Measurements from ENCODE around the gene DNAJC5G. TPM values are rescaled to one million over a fixed set of nuclear protein-coding genes. Genes with fewer than 3 reads are reported as not detected.
"Not testable (repeated sequence)": the region's sequence is repeated elsewhere in the genome, so short reads cannot be mapped to it uniquely, and the experiment has no call there.

DNAJC5G gene
- total and polyA plus RNA-seq, 11 donors = 0.11 to 3.3 (median 1.2) TPM

DNA sequence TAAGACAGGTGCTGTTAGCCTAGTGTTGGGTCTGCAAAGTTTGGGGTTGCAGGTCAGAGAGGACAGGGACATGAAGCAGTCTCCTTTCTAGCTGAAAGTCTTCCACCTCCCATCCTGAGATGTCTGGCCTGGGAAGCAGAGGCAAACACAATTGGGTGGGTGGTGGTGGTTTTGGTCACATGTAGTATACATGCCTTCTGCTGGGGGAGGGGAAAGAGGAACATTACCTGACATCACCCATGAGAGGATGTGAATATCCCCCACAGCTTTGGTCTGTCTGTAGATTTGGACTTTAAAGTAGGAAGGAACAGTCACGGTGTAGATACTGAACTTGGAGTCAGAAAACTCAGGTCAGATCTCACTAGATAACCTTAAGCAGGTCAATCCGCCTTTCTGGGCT, 4.6 kb upstream of the DNAJC5G start:
- no peaks in the 10 kb centered on the region for H3K36me3 ChIP-seq
- WGBS, 4 donors = 50 to 70% (median 55%) methylated on average over 2 of the region's 2 CpGs
- H3K9me3 ChIP-seq = no peaks in the 10 kb centered on the region
- intact Hi-C loops (cut with DNase I) = loop anchor here in 2 of 10 donors (10.0 kb wide), 2 partner anchors 306 to 316 kb away; no protein-coding TSS in a partner anchor
- peak overlapping the region in 9 of 12 donors; percentile 62 to 91 (median 76) for H3K27ac ChIP-seq
- no peak overlapping the region for H3K4me3 ChIP-seq
- TF ChIP-seq, protein P1, sequence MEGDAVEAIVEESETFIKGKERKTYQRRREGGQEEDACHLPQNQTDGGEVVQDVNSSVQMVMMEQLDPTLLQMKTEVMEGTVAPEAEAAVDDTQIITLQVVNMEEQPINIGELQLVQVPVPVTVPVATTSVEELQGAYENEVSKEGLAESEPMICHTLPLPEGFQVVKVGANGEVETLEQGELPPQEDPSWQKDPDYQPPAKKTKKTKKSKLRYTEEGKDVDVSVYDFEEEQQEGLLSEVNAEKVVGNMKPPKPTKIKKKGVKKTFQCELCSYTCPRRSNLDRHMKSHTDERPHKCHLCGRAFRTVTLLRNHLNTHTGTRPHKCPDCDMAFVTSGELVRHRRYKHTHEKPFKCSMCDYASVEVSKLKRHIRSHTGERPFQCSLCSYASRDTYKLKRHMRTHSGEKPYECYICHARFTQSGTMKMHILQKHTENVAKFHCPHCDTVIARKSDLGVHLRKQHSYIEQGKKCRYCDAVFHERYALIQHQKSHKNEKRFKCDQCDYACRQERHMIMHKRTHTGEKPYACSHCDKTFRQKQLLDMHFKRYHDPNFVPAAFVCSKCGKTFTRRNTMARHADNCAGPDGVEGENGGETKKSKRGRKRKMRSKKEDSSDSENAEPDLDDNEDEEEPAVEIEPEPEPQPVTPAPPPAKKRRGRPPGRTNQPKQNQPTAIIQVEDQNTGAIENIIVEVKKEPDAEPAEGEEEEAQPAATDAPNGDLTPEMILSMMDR (IDR thresholded peaks at IDR 0.05) = no peak
- TF ChIP-seq POLR2A (IDR thresholded peaks at IDR 0.05) = no peak
- ATAC-seq (no peak), DNase-seq (no peak)
- peaks cover 0 to 38% (median 5%) of the 10 kb centered on the region in 12 donors for H3K4me1 ChIP-seq
- H3K27me3 ChIP-seq = peaks cover 0 to 19% (median 0%) of the 10 kb centered on the region in 9 donors

DNA sequence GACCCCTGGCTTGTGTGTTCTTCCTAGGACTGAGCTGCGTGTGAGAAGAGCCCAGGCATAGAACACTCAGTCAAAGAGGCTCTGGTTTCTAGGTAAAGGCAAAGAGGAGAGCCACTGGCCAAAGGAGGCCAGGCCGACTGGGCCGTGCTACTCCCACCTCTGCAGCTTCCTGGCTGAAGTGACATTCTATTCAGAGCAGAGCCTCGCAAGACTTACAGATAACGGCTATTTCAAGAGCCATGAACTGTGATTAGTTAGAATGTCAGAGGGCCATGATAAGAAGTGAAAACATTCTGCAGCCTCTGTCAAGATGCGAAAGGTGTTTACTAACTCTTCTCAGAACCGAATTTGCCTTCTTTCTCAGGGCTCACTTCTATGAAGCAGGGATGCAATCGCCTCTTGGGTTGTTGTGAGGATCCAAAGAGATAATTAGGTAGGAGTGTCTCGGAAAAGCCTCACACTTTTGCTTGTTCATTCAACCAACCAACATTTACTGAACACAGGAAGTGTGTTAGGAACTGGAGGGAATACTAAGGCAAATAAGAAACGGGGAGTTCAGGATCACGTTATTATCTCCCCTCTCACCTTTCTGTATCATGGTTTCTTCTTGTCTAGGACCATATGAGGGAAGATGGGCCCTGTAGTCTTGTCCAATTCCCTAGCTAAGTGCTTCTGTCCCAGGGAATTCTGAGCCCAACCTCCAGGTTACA, 3.4 kb upstream of the DNAJC5G start:
- peak in 1 of 2 donors; percentile 32 for TF ChIP-seq POLR2A (IDR thresholded peaks at IDR 0.05)
- TF ChIP-seq, protein P1 (IDR thresholded peaks at IDR 0.05) = no peak
- peak overlapping the region; percentile 62 to 91 (median 77) for H3K27ac ChIP-seq
- H3K4me3 ChIP-seq = no peak overlapping the region
- ATAC-seq (peak; percentile 87 to 95 (median 93)), DNase-seq (peak in 3 of 5 donors; percentile 64 to 69 (median 66))
- H3K36me3 ChIP-seq = no peaks in the 10 kb centered on the region
- peaks cover 0 to 38% (median 5%) of the 10 kb centered on the region in 12 donors for H3K4me1 ChIP-seq
- peaks cover 0 to 11% (median 0%) of the 10 kb centered on the region in 9 donors for H3K27me3 ChIP-seq
- WGBS, 4 donors = 20 to 30% (median 26%) methylated on average over 11 of the region's 11 CpGs
- intact Hi-C loops (cut with DNase I) = loop anchor here in 2 of 10 donors (10.0 kb wide), 2 partner anchors 307 to 317 kb away; no protein-coding TSS in a partner anchor
- no peaks in the 10 kb centered on the region for H3K9me3 ChIP-seq

DNA sequence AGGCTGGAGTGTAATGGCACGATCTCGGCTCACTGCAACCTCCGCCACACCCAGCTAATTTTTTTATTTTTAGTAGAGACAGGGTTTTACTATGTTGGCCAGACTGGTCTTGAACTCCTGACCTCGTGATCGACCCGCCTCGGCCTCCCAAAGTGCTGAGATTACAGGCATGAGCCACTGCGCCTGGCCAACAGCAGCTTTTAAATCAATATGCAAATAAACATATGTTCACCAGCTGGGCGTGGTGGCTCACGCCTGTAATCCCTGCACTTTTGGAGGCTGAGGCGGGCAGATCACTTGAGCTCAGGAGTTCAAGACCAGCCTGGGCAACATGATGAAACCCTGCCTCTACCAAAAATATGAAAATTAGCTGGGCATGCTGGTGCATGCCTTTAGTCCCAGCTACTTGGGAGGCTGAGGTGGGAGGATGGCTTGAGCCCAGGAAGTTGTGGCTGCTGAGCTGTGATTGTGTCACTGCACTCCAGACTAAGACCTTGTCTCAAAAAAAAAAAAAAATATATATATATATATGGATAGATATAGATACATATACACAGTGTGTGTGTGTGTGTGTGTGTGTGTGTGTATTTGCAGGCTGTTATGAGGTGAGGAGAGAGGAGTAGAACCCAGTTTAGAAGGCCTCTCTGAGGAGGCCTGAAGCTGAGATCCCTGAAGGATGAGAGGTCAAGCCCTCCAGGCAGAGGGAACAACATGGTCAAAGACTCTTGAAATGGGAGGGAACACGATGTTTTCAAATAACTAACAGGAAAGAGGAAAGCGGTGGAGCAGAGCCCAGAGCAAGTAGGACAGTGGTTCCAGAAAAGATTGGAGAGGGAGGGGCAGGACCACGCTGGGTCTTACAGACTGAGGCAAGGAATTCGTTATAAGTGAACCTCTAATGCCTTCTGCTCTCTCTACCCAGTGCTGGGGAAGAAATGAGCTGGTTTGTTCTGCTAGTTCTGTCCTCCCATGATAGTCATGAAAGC, 2.4 kb upstream of the DNAJC5G start:
- not testable (repeated sequence) for H3K4me3 ChIP-seq, H3K27me3 ChIP-seq, H3K36me3 ChIP-seq, H3K9me3 ChIP-seq, DNase-seq
- intact Hi-C loops (cut with DNase I) = loop anchor here in 2 of 10 donors (10.0 kb wide), 2 partner anchors 308 to 318 kb away; no protein-coding TSS in a partner anchor
- ATAC-seq = peak in 2 of 4 donors; percentile 7 to 40
- Histone ChIP-seq H3K27ac (peak overlapping the region; percentile 60 to 91 (median 77)), H3K4me1 (peaks cover 0 to 38% (median 5%) of the 10 kb centered on the region in 12 donors)
- WGBS, 4 donors = 53 to 56% (median 54%) methylated on average over 15 of the region's 15 CpGs

DNA sequence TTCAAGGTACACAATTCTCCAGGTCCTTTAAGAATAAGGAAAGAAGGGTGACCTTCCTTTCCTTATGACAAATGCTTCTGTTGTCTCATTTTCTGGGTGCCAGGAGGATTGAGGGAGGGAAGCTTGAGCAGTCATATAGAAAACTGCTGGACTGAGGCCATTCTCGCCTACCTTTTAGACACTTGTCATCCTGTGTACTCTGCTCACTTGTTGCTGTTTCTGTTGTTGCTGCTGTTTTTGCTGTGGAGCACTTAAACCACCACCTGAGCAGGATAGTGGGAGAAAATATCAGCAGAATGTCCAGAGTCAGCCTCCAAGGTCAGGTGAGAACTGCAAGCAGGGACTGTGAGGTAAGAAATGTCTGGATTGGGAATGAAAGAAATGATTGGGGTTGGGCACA, 2.8 kb downstream of the DNAJC5G start:
- no peak for ATAC-seq
- intact Hi-C loops (cut with DNase I) = loop anchor here in 5 of 10 donors (2.0 to 10.0 kb wide), 4 partner anchors 27 to 323 kb away; no protein-coding TSS in a partner anchor
- DNase-seq = no peak

More for the DNA sequence above, 2.8 kb downstream of the DNAJC5G start:
- H3K36me3 ChIP-seq = no peaks in the 10 kb centered on the region
- 72 to 88% (median 80%) methylated on average over 1 of the region's 1 CpG for WGBS, 4 donors
- no peak overlapping the region for H3K27ac ChIP-seq
- peaks cover 0 to 7% (median 0%) of the 10 kb centered on the region in 9 donors for H3K27me3 ChIP-seq
- no peak overlapping the region for H3K4me3 ChIP-seq
- no peaks in the 10 kb centered on the region for H3K9me3 ChIP-seq
- TF ChIP-seq POLR2A (IDR thresholded peaks at IDR 0.05) = no peak
- TF ChIP-seq, protein P1 (IDR thresholded peaks at IDR 0.05) = no peak
- peaks cover 0 to 37% (median 10%) of the 10 kb centered on the region in 12 donors for H3K4me1 ChIP-seq

Measured in heart left ventricle (tissue), 16 donors.